HepG2 (cell line): Measurements from ENCODE around the gene HIVEP2. TPM values are rescaled to one million over a fixed set of nuclear protein-coding genes. Genes with fewer than 3 reads are reported as not detected.

ENCODE experiments used
- FOXA1 ChIP-seq, 2 experiments: fragments of 450-650 bp in 1 of 2; sonication (generic) in 1 of 2; formaldehyde crosslinking in 1 of 2; IDR thresholded peaks; 2 replicates each; pipeline versions ENCODE4 v1.4.0 to v1.6.1; 2016 to 2020; ENCODE audit warnings: missing genetic modification reagents in 1 of 2
- HES4 ChIP-seq: sonication (generic); formaldehyde crosslinking; IDR thresholded peaks from 2 replicates; pipeline ENCODE4 v1.9.0; 2021; ENCODE audit warnings: mild to moderate bottlenecking, missing genetic modification reagents, borderline replicate concordance
- HOXA5 ChIP-seq: sonication (generic); formaldehyde crosslinking; IDR thresholded peaks from 2 replicates; pipeline ENCODE4 v1.4.0; 2020; ENCODE audit warnings: missing genetic modification reagents
- KAT7 ChIP-seq: IDR thresholded peaks from 2 replicates; pipeline ENCODE4 v1.6.1; 2018; ENCODE audit warnings: borderline replicate concordance, missing compliant biosample characterization
- NR0B2 ChIP-seq: sonication (generic); formaldehyde crosslinking; IDR thresholded peaks from 2 replicates; pipeline ENCODE4 v1.4.0; 2020; ENCODE audit warnings: mild to moderate bottlenecking, missing genetic modification reagents
- NR2F2 ChIP-seq: IDR thresholded peaks from 2 replicates; pipeline ENCODE4 v1.6.1; 2012; ENCODE audit warnings: low read depth, inconsistent platforms, borderline replicate concordance
- RARA ChIP-seq: IDR thresholded peaks from 2 replicates; pipeline ENCODE4 v1.6.1; 2016; ENCODE audit warnings: missing genetic modification reagents, missing compliant biosample characterization
- THAP11 ChIP-seq: IDR thresholded peaks from 2 replicates; pipeline ENCODE4 v1.6.1; 2016; ENCODE audit warnings: missing biosample characterization, missing genetic modification reagents
- ZBTB40 ChIP-seq, 2 experiments: fragments of 450-650 bp in 1 of 2; sonication (generic) in 1 of 2; formaldehyde crosslinking in 1 of 2; IDR thresholded peaks; 2 replicates each; pipeline versions ENCODE4 v1.6.1 to v1.8.0; 2016 to 2022; ENCODE audit warnings: antibody characterized with exemption in 1 of 2, mild to moderate bottlenecking in 1 of 2, missing genetic modification reagents in 1 of 2
- ZFX ChIP-seq: sonication (generic); formaldehyde crosslinking; IDR thresholded peaks from 2 replicates; pipeline ENCODE4 v1.4.0; 2020; ENCODE audit warnings: mild to moderate bottlenecking, low read depth, missing genetic modification reagents, moderate library complexity
- ZFYVE20 ChIP-seq: sonication (generic); formaldehyde crosslinking; IDR thresholded peaks from 2 replicates; pipeline ENCODE4 v1.8.0; 2023; ENCODE audit warnings: low read depth, mild to moderate bottlenecking, moderate library complexity, missing genetic modification reagents, borderline replicate concordance
- ZNF24 ChIP-seq: fragments of 450-650 bp; IDR thresholded peaks from 2 replicates; pipeline ENCODE4 v1.6.1; 2017; ENCODE audit warnings: antibody characterized with exemption, mild to moderate bottlenecking
- ZNF501 ChIP-seq: sonication (generic); formaldehyde crosslinking; IDR thresholded peaks from 2 replicates; pipeline ENCODE4 v1.5.1; 2020; ENCODE audit warnings: mild to moderate bottlenecking, moderate library complexity, missing genetic modification reagents
- ZNF567 ChIP-seq: sonication (generic); formaldehyde crosslinking; IDR thresholded peaks from 2 replicates; pipeline ENCODE4 v1.8.1; 2023; ENCODE audit warnings: mild to moderate bottlenecking, missing genetic modification reagents, borderline replicate concordance
- ZNF569 ChIP-seq: sonication (generic); formaldehyde crosslinking; IDR thresholded peaks from 2 replicates; pipeline ENCODE4 v1.5.0; 2020; ENCODE audit warnings: mild to moderate bottlenecking, missing genetic modification reagents, moderate library complexity, borderline replicate concordance
- polyA plus RNA-seq, 8 experiments: library from polyadenylated mRNA; depleted of rRNA in 3 of 8; stranded (reverse) in 7 of 8; unstranded in 1 of 8; fragments of >200 nt; fragmentation: Illumina TruSeq in 4 of 8; extraction: Trizol in 4 of 8; gene quantifications; 2 replicates each; pipeline versions ENCODE4 v1.2.1 to v1.2.3, GENCODE V29; 2011 to 2016; ENCODE audit warnings: low read depth in 4 of 8, missing spikeins in 1 of 8, mixed read lengths in 1 of 8; ENCODE audit not compliant: insufficient read depth in 1 of 8
- total RNA-seq, 5 experiments: library from RNA; depleted of rRNA; stranded (reverse); fragments of >200 nt; fragmentation: Illumina TruSeq; extraction: Trizol; gene quantifications; 2 replicates each; pipeline ENCODE4 v1.2.3, GENCODE V29; 2016; ENCODE audit warnings: low read depth in 1 of 5
- TF ChIP-seq, protein P1 (sequence below): IDR thresholded peaks from 2 replicates; pipeline ENCODE4 v1.6.1; 2016; ENCODE audit warnings: low read depth, borderline replicate concordance
- TF ChIP-seq, protein P2 (sequence below): sonication (generic); formaldehyde crosslinking; IDR thresholded peaks from 2 replicates; pipeline ENCODE4 v1.4.0; 2020; ENCODE audit warnings: mild to moderate bottlenecking, missing genetic modification reagents

HIVEP2 gene
- total and polyA plus RNA-seq, 2 of the 13 experiments (the other 11 are each of a cell fraction or from before 2014, with no cell fraction given): 3.4 to 12.9 TPM

DNA sequence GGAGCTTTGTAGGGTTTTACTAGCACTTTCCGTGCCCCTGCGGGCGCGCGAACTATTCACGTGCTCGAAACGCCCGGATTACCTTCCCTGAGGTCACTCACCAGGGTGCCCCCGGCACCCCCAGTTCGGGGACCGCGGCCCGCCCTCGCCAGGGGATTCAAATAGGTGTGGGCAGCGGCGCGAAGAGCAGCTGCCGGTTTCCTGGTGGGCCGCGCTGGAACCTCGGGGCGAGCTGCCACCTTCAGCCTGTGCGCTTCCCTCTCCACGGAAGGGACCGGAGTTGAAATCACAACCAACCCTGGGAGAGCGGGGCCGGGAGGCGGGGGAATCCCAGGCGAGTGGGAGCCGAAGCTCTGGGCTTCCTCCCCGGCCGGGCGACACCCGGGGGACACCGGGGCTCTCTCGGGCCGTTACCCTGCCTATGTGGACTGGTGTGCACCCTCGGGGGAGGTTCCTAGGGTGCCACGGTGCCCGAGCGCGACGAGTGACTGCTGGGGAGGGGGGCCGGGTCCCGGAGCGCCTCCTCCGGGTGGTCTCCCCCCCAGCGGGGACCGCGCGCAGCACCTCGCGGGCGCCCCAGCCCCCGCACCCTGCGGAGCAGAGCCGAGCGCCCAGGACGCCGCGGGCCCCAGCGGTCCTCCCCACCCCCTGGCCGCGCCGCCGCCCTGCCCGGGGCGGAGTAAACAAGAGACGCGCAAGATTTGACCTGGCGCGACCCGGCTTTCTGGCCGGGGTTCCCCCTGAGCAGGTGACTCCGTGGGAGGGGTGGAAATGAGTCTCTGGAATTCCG, 2.1 kb upstream of the HIVEP2 start (continued):
- TF ChIP-seq, protein P1, sequence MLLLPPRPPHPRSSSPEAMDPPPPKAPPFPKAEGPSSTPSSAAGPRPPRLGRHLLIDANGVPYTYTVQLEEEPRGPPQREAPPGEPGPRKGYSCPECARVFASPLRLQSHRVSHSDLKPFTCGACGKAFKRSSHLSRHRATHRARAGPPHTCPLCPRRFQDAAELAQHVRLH (CRISPR knock-in tag): no peak
- peak; percentile 50; the same call in 1 of the 2 replicates for TF ChIP-seq THAP11 (CRISPR knock-in tag)
- no peak for TF ChIP-seq ZNF567 (CRISPR knock-in tag)
- no peak for TF ChIP-seq HES4 (CRISPR knock-in tag)
- no peak for TF ChIP-seq ZBTB40 (IDR thresholded peaks at IDR 0.05)
- peak; percentile 46 for TF ChIP-seq ZBTB40 (CRISPR knock-in tag; IDR thresholded peaks at IDR 0.05)
- TF ChIP-seq, protein P2, sequence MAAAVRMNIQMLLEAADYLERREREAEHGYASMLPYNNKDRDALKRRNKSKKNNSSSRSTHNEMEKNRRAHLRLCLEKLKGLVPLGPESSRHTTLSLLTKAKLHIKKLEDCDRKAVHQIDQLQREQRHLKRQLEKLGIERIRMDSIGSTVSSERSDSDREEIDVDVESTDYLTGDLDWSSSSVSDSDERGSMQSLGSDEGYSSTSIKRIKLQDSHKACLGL (CRISPR knock-in tag): peak; percentile 75; the same call in 1 of the 2 replicates
- no peak for TF ChIP-seq FOXA1 (IDR thresholded peaks at IDR 0.05)
- TF ChIP-seq FOXA1 (CRISPR knock-in tag; IDR thresholded peaks at IDR 0.05): peak; percentile 89
- no peak for TF ChIP-seq KAT7 (CRISPR knock-in tag)
- no peak for TF ChIP-seq ZNF24
- TF ChIP-seq ZFYVE20: no peak
- peak; percentile 55; the same call in 1 of the 2 replicates for TF ChIP-seq ZNF501 (CRISPR knock-in tag)
- no peak for TF ChIP-seq NR0B2 (CRISPR knock-in tag)
- TF ChIP-seq ZNF569: 0 out of 2 replicates have a peak, but pooled peaks have one; percentile 21
- no peak; the same call in 1 of the 2 replicates for TF ChIP-seq HOXA5 (CRISPR knock-in tag)
- peak; percentile 42; the same call in 1 of the 2 replicates for TF ChIP-seq ZFX (CRISPR knock-in tag)
- TF ChIP-seq NR2F2: peak; percentile 81
- TF ChIP-seq RARA (CRISPR knock-in tag): peak; percentile 97
